GM13976 (cell line): ENCODE data around the gene GIMAP5.
A peak's percentile ranks its signal among the peaks of the same experiment; 100 is the strongest.

Experiments
- DNase-seq: peaks from one replicate; pipeline ENCODE4 v3.0.0; 2012; ENCODE audit warnings: low spot score
- in situ Hi-C: fragments of 300-500 bp; cut with MboI; formaldehyde crosslinking; loops from one replicate; pipeline ENCODE4 v1.12.0; 2022; ENCODE audit warnings: low sequenced_read_pairs, mixed read lengths, inconsistent platforms; ENCODE audit not compliant: unreplicated experiment
- TF ChIP-seq, protein P1 (sequence below): IDR thresholded peaks from 2 replicates; pipeline ENCODE4 v1.5.1; 2012; ENCODE audit warnings: borderline replicate concordance, mild to moderate bottlenecking; ENCODE audit not compliant: insufficient read depth; ENCODE audit errors: extremely low read depth, missing control alignments, control extremely low read depth

Gene GIMAP5

DNA sequence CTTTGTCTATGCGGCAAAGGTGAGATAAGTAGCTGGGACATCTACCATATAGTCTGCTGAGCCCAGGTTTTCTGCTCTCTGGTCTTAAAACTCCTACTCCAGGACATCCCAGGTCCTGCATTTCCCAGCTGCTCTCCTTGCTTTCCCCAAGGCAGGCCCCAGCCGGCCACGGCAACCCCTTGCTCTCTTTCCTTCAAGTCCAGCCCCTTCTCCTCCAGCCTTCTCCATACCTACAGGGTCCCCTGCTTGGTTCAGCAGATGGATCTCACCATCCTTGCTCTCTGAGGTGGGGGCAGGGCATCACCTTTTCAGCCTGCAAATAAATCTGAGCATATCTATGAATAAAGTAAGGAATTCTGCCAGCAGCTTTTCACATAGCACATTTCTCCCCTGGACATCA is 8.7 kb downstream of the GIMAP5 start:
- TF ChIP-seq, protein P1, sequence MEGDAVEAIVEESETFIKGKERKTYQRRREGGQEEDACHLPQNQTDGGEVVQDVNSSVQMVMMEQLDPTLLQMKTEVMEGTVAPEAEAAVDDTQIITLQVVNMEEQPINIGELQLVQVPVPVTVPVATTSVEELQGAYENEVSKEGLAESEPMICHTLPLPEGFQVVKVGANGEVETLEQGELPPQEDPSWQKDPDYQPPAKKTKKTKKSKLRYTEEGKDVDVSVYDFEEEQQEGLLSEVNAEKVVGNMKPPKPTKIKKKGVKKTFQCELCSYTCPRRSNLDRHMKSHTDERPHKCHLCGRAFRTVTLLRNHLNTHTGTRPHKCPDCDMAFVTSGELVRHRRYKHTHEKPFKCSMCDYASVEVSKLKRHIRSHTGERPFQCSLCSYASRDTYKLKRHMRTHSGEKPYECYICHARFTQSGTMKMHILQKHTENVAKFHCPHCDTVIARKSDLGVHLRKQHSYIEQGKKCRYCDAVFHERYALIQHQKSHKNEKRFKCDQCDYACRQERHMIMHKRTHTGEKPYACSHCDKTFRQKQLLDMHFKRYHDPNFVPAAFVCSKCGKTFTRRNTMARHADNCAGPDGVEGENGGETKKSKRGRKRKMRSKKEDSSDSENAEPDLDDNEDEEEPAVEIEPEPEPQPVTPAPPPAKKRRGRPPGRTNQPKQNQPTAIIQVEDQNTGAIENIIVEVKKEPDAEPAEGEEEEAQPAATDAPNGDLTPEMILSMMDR = no peak
- in situ Hi-C loops = no loop called here
- DNase-seq = no peak

DNA sequence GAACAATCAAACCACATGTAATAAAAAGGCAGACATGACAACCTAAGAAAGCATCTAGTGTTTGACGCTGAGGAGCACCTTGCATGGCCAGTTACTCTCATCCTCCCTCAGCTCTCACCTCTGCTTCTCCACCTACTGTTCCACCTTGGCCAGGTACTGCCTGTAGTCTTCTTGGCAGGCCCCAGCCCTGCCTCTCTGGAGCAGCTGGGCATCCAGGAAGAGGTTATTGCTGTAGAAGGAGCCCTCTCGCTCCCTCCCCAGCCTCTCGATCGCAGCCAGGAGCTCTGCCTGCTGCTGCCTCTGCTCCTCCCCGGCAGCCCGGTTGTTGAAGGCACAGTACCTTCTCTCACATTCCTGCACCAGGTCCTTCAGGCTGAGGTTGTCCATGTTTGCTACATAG is 9.7 kb downstream of the GIMAP5 start:
- no peak for DNase-seq
- TF ChIP-seq, protein P1 = no peak
- in situ Hi-C loops = no loop called here

DNA sequence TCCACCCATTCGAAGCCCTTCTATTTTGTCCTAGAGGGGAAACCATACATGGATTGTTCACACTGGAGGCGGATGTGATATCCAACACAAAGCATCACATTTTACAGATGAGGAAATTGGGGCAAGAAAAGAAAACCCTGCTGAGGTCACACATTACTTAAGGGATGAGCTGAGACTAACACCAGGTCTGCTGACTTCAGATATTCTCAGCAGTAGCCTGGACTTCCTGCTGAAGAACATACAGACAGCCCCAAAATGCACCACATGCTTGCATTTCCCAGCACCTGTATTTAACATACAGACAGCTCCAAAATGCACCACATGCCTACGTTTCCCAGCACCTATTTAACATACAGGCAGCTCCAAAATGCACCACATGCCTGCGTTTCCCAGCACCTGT is 11.2 kb downstream of the GIMAP5 start:
- no peak for DNase-seq
- in situ Hi-C loops = no loop called here
- TF ChIP-seq, protein P1 = no peak

DNA sequence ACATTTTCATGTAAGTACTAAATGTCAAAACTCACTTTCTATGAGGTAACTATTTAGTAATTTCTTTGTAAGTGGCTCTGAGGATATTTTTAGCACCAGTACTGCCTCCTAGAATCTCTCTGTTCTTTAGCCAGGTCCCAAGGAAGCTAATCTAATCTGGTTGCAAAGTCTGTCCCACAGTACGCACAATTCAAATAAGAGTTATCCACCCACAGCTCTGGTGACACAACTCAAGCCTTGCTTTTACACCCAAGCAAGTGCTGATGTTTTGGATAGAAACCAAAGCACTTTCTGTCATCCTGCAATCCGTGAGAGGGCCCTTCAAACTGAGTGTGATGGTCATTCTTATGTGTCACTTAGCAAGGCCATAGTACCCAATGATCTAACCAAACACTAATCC is 14.5 kb downstream of the GIMAP5 start:
- TF ChIP-seq, protein P1 = no peak
- in situ Hi-C loops = loop anchor here (10.0 kb wide), 1 partner anchor 307 kb away; no protein-coding TSS in a partner anchor
- DNase-seq = no peak

DNA sequence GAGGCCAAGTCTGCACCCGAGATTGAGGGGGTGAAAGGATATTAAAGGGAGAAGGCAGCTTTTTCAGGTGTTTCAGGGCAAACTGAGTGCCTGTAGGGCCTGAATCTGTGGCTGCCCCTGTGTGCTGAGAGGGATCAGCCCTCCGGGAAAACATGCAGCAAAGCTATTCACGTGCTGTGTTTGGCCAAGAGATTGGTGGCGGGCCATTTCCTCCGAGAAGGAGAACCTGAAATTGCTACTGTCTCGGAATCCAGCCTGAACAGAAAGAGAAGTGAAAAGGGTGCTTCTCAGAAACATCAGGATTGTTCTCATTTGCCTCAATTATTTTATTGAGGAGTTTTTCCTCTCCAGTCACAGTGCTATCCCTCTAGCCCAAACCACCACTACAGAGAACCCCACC is 16.0 kb downstream of the GIMAP5 start:
- in situ Hi-C loops = loop anchor here (10.0 kb wide), 1 partner anchor 308 kb away; no protein-coding TSS in a partner anchor
- no peak for DNase-seq
- TF ChIP-seq, protein P1 = no peak

DNA sequence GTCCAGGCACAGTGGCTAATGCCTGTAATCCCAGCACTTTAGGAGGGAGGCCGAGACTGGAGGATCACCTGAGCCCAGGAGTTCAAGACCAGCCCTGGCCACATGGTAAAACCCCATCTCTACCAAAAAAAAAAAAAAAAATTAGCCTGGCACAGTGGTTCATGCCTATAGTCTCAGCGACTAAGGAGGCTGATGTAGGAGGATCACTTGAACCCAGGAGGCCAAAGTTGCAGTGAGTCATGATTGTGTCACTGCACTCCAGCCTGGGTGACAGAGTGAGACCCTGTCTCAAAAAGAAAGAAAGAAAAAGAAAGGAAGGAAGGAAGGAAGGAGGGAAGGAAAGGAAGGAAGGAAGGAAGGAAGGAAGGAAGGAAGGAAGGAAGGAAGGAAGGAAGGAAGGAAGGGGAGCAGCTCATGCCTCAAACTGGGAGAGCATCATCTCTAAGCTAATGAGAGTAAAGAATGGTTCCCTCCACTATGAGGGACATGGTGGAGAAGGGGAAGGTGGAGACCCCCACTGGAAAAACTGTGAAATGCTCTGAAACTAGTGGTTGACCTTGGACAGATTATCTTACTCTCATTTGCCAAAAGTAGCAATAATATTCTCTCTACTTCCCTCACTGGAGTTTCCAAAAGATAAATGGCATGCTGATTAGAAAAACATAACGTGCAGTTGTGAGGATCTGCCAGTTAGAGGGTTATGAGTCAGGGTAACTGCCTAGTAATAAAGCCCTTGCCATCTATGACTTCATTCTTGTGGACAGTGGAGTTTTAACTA is 16.8 kb downstream of the GIMAP5 start:
- in situ Hi-C loops = loop anchor here (10.0 kb wide), 1 partner anchor 309 kb away; no protein-coding TSS in a partner anchor

More for the DNA sequence above, 16.8 kb downstream of the GIMAP5 start:
- peak; percentile 40 for DNase-seq
- TF ChIP-seq, protein P1 = peak; percentile 28
